Stomach smooth muscle (tissue), 2 donors: ENCODE measurements around the gene LDLRAD4.

ENCODE experiments used
- H3K27ac ChIP-seq: one replicate; pipeline ENCODE4 v1.7.0; 2013; ENCODE audit warnings: mild to moderate bottlenecking, low read length, inconsistent platforms
- H3K27me3 ChIP-seq, 2 donors: one replicate each; pipeline ENCODE4 v1.7.0; 2013; ENCODE audit warnings: low read length in 2 of 2; ENCODE audit not compliant: insufficient read depth in 2 of 2, control insufficient read depth in 1 of 2
- H3K36me3 ChIP-seq, 2 donors: one replicate each; pipeline ENCODE4 v1.7.0; 2013; ENCODE audit warnings: low read length in 2 of 2; ENCODE audit not compliant: control insufficient read depth in 2 of 2, insufficient read depth in 2 of 2
- H3K4me1 ChIP-seq: one replicate; pipeline ENCODE4 v1.7.0; 2013; ENCODE audit warnings: low read length; ENCODE audit not compliant: control insufficient read depth, insufficient read depth
- H3K4me3 ChIP-seq, 2 donors: one replicate each; pipeline ENCODE4 v1.7.0; 2013; ENCODE audit warnings: low read length in 2 of 2
- H3K9ac ChIP-seq, 2 donors: one replicate each; pipeline ENCODE4 v1.7.0; 2013; ENCODE audit warnings: low read length in 2 of 2, mild to moderate bottlenecking in 1 of 2
- H3K9me3 ChIP-seq, 2 donors: one replicate each; pipeline ENCODE4 v1.7.0; 2013; ENCODE audit warnings: low read length in 2 of 2; ENCODE audit not compliant: control insufficient read depth in 2 of 2
- donor health status: healthy.
- donor health status: Pancreatic carcinoma.

Gene LDLRAD4

GRCh38 chr18:13566941-13567746 is 348.6 kb downstream of the LDLRAD4 start:
- Histone ChIP-seq H3K27ac (peak overlapping the region; percentile 70), H3K36me3 (no peaks in the 10 kb centered on the region), H3K27me3 (no peaks in the 10 kb centered on the region), H3K9me3 (no peaks in the 10 kb centered on the region), H3K4me3 (no peak overlapping the region), H3K4me1 (peaks cover 39% of the 10 kb centered on the region), H3K9ac (peak overlapping the region; percentile 36 to 52)

- H3K4me1 ChIP-seq, result peaks cover 26% of the 10 kb centered on the region
- no peaks in the 10 kb centered on the region for H3K27me3 ChIP-seq
- no peak overlapping the region for H3K27ac ChIP-seq
- H3K9me3 ChIP-seq, result no peaks in the 10 kb centered on the region
- no peak overlapping the region for H3K4me3 ChIP-seq
- no peak overlapping the region for H3K9ac ChIP-seq
- H3K36me3 ChIP-seq, result no peaks in the 10 kb centered on the region
Observed at GRCh38 chr18:13568443-13569392, 350.2 kb downstream of the LDLRAD4 start.

GRCh38 chr18:13570216-13570615 is 351.7 kb downstream of the LDLRAD4 start:
- Histone ChIP-seq H3K9ac (no peak overlapping the region), H3K27me3 (no peaks in the 10 kb centered on the region), H3K36me3 (no peaks in the 10 kb centered on the region), H3K4me1 (peaks cover 14% of the 10 kb centered on the region), H3K27ac (no peak overlapping the region), H3K4me3 (no peak overlapping the region), H3K9me3 (no peaks in the 10 kb centered on the region)

GRCh38 chr18:13570856-13571495 is 352.4 kb downstream of the LDLRAD4 start:
- Histone ChIP-seq H3K9me3 (no peaks in the 10 kb centered on the region), H3K27me3 (no peaks in the 10 kb centered on the region), H3K36me3 (no peaks in the 10 kb centered on the region), H3K4me3 (no peak overlapping the region), H3K4me1 (peaks cover 10% of the 10 kb centered on the region), H3K27ac (no peak overlapping the region), H3K9ac (no peak overlapping the region)

- Histone ChIP-seq H3K36me3 (no peaks in the 10 kb centered on the region), H3K9ac (no peak overlapping the region), H3K9me3 (no peaks in the 10 kb centered on the region), H3K27ac (no peak overlapping the region), H3K4me3 (no peak overlapping the region), H3K4me1 (peaks cover 7% of the 10 kb centered on the region), H3K27me3 (no peaks in the 10 kb centered on the region)
Observed at GRCh38 chr18:13572148-13572547, 353.6 kb downstream of the LDLRAD4 start.

GRCh38 chr18:13572721-13573120 is 354.2 kb downstream of the LDLRAD4 start:
- Histone ChIP-seq H3K4me1 (peaks cover 10% of the 10 kb centered on the region), H3K9me3 (no peaks in the 10 kb centered on the region), H3K27me3 (no peaks in the 10 kb centered on the region), H3K27ac (no peak overlapping the region), H3K36me3 (no peaks in the 10 kb centered on the region), H3K9ac (no peak overlapping the region), H3K4me3 (no peak overlapping the region)

GRCh38 chr18:13573750-13574149 is 355.2 kb downstream of the LDLRAD4 start:
- Histone ChIP-seq H3K9ac (no peak overlapping the region), H3K4me1 (peaks cover 11% of the 10 kb centered on the region), H3K27ac (no peak overlapping the region), H3K9me3 (no peaks in the 10 kb centered on the region), H3K27me3 (no peaks in the 10 kb centered on the region), H3K4me3 (no peak overlapping the region), H3K36me3 (no peaks in the 10 kb centered on the region)

- no peak overlapping the region for H3K27ac ChIP-seq
- H3K4me1 ChIP-seq, result peaks cover 12% of the 10 kb centered on the region
- no peak overlapping the region for H3K9ac ChIP-seq
- no peaks in the 10 kb centered on the region for H3K36me3 ChIP-seq
- no peak overlapping the region for H3K4me3 ChIP-seq
- no peaks in the 10 kb centered on the region for H3K27me3 ChIP-seq
- H3K9me3 ChIP-seq, result no peaks in the 10 kb centered on the region
Observed at GRCh38 chr18:13574355-13574754, 355.8 kb downstream of the LDLRAD4 start.

- Histone ChIP-seq H3K27me3 (no peaks in the 10 kb centered on the region), H3K27ac (no peak overlapping the region), H3K4me3 (no peak overlapping the region), H3K9me3 (no peaks in the 10 kb centered on the region), H3K4me1 (peaks cover 15% of the 10 kb centered on the region), H3K9ac (no peak overlapping the region), H3K36me3 (no peaks in the 10 kb centered on the region)
Observed at GRCh38 chr18:13574761-13575160, 356.2 kb downstream of the LDLRAD4 start.

GRCh38 chr18:13576598-13576997 is 358.0 kb downstream of the LDLRAD4 start:
- H3K27ac ChIP-seq, result no peak overlapping the region
- H3K9me3 ChIP-seq, result no peaks in the 10 kb centered on the region
- peaks cover 24% of the 10 kb centered on the region for H3K4me1 ChIP-seq
- no peaks in the 10 kb centered on the region for H3K36me3 ChIP-seq
- no peak overlapping the region for H3K9ac ChIP-seq
- no peak overlapping the region for H3K4me3 ChIP-seq
- no peaks in the 10 kb centered on the region for H3K27me3 ChIP-seq
